HG02973 (cell line): Measurements from ENCODE around the gene POLH.
A peak's percentile ranks its signal among the peaks of the same experiment; 100 is the strongest.

Source experiments
- ATAC-seq: cut with Tn5 transposase; IDR thresholded peaks from one replicate; pipeline ENCODE4 v1.9.1; 2021; ENCODE audit warnings: moderate library complexity; ENCODE audit not compliant: unreplicated experiment

The POLH gene

DNA sequence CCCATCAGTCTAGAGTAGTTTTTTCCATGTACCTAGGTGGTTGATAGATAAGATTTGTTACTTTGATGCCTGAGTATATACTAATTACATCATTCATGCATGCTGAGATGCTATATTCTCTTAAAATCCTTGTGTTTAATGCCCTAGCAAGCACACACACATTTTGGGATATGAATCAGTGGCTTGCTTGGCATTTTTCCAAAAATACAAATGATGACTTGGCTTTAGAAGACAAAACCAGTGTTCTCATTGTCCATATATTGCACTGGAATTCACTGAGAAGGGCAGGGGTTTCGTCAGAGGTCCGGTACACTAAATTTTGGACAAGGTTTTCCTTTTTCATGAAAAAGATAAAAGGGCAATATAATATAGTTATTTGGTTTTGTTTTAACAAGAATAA is 28.2 kb downstream of the POLH start:
- no peak for ATAC-seq

DNA sequence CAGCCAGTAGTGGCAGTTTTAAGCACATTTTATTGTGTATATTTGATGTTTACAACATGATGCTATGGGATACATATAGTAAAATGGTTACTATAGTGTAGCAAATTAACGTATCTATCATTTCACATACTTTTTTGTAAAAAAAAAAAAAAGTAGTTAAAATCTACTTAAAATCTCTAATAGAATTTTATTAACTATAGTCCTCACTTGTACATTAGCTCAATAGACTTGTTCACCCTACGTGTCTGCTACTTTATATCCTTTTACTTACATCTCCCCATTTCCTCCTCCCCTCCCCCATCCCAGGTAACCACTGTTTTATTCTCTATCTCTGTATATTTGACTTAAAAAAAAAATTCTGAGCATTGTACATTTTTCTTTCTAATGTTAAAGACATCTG is 30.0 kb downstream of the POLH start:
- ATAC-seq = no peak

DNA sequence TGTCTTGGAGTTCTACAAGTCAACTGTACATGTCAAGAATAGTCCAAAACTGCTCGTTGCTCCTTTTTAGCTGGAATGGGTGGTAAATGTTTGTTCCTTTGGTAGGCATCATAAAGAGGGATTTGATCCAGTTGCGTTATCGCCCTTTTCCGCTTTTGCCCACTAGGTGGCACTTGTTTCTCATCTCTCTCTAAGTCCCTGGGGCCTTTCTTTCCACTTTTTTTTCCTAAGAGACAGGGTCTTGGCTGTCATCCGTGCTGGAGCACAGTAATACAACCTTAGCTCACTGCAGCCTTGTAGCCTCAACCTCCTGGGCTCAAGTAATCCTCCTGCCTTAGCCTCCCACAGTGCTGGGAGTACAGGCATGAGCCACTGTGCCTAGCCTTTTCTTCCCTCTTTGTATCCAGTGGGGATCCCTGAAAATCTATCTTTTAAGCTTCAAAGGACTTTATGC is 32.4 kb downstream of the POLH start:
- ATAC-seq = no peak

DNA sequence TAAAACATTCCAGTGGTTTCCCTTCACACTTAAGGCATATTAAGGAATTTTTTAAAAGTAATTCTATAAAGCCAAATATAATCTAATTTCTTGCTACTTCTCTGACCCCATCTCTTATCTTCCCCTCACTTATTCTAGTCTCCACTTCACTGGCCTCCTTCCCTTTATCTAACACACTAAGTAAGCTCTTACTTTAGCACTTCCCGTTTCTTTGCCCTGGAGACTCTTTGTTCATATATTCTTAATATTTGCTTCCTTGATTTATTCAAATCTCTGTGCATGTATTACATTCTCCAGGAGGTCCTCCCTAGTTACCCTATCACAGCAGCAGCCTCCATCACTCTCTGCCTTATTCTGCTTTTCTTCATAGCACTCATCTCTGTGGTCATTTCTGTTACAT is 32.8 kb downstream of the POLH start:
- ATAC-seq = no peak

DNA sequence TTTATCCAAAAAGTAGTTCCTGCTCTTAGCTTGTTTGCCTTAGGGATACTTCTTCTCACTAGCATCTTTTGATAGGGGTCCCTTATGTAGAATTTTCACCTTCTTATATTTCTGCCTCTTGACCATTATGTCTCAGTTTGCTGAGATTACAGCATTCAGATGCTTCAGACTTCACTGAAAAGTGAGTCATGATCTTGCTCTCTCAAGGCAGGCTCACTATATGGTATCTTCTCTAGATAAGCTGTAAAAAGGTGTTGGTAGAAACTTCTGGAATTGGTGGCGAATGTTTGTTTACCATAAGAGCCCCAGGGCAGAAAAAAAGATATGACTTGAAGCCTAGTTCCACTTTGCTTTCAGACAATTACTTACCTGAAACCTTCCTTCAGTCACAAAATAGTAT is 33.4 kb downstream of the POLH start:
- no peak for ATAC-seq

DNA sequence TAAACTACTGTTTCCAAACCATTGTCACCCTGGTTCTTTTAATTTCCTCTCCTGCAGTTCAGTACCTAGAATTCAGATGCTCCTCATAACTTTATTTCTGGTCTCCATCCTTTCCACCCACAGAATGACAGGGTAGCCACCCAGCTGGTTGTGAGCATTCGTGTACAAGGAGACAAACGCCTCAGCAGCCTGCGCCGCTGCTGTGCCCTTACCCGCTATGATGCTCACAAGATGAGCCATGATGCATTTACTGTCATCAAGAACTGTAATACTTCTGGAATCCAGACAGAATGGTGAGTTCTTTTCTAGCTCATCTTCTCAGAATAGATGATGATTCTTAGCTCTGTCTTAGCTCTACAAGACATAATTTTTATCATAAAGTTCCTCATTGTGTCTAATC is 34.4 kb downstream of the POLH start:
- ATAC-seq = no peak

DNA sequence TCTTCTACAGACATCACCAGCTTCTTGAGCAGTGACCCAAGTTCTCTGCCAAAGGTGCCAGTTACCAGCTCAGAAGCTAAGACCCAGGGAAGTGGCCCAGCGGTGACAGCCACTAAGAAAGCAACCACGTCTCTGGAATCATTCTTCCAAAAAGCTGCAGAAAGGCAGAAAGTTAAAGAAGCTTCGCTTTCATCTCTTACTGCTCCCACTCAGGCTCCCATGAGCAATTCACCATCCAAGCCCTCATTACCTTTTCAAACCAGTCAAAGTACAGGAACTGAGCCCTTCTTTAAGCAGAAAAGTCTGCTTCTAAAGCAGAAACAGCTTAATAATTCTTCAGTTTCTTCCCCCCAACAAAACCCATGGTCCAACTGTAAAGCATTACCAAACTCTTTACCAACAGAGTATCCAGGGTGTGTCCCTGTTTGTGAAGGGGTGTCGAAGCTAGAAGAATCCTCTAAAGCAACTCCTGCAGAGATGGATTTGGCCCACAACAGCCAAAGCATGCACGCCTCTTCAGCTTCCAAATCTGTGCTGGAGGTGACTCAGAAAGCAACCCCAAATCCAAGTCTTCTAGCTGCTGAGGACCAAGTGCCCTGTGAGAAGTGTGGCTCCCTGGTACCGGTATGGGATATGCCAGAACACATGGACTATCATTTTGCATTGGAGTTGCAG is 37.9 kb downstream of the POLH start:
- ATAC-seq = no peak

DNA sequence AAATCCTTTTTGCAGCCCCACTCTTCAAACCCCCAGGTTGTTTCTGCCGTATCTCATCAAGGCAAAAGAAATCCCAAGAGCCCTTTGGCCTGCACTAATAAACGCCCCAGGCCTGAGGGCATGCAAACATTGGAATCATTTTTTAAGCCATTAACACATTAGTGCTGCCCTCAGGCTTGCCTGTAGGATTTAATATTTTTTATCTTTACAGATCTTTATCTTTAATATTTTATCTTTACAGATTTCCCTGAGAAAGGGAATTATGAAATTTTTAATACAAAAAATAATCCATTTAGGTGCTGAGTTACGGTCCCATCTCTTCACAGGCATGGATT is 38.4 kb downstream of the POLH start:
- no peak for ATAC-seq

DNA sequence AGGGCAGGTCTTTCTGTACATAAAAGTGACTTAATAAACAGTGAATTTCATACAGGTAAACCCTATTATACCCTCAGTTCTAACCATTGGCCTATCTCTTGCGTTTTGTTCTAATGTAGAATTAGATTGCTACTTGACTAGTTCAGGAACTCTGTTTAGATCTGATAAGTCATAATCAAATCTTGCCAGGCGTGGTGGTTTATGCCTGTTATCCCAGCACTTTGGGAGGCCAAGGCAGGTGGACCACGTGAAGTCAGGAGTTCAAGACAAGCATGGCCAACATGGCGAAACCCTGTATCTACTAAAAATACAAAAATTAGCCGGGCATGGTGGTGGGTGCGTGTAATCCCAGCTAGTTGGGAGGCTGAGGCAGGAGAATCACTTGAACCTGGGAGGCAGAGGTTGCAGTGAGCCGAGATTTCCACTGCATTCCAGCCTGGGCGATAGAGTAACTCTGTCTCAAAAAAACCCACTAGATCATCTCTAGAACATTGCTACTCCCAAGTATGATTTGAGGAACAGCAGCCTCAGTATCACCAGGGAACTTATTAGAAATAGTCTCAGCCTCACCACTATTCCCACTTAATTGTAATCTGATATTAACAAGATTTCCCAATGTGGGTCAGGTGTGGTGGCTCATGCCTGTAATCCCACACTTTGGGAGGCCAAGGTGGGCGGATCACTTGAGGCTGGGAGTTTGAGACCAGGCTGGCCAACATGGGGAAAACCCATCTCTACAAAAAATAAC is 40.9 kb downstream of the POLH start:
- no peak for ATAC-seq

DNA sequence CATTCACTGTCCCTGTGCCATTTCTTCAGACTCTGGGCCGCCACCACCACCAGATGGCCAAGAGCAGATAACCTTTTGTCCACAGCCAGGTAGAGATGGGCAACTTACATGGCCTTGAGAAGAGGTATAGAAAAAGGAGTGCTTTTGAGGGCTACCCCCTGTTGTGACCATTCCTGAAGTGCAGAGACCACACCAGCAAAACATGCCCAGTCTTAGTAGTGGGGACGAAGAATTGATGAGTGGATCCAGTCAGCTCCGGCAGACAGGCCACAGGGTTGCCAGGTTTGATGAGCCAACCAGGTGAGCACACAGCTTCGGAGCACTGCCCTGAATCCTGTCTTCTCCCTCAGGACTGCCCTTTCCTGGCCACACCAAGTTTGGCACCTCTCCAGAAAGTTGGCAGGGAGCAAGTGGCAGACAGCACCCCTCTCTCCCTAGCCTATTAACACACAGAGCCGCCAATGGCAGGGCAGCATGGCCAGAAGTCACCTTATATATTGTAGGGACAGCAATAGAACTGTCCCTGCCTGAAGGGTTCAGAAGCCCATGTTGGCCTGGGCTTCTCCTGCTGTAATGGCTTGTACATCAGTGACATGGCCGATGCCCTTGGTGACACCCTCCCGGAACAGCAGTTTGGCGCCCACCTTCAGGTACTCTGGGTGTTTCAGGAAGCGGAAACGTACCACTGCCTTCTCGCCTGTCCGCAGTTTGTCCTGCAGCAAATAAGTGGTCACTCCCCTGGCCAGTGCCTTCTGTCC is 45.3 kb downstream of the POLH start:
- ATAC-seq = no peak

DNA sequence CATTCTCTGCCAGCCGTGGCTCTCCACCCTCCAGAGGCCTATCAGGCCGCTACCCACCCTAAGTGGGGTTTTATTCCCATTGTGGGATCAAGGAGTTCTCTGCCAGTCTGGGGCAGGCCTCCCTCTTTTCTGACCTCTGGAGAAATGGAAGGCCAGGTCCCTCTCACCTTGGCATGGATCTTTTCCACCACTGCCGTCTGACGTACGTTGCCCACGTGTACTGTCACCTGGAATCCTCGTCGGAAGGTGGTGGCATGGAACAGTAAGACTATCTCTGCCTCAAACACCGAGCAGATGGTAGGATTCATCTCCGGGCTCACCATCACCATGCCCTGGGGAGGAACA is 45.8 kb downstream of the POLH start:
- ATAC-seq = no peak

DNA sequence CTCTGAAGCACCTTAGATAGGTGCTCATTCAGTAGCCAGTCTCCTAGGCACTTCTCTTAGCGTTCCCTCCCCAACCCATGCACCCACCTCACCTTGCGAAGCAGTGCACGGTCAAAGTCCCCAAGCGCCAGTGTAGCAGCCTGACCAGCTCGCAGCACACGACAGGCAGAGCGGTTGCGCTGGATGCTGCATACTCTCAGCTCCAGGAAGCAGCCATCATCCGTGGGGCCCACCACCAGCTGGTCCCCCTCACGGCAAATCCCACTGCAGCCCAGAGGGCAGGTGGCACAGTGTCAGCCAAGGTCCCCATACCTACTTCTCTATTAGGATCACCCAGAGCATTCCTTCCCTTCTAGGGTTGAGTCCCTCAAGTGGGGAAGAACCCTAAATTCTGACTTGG is 46.6 kb downstream of the POLH start:
- no peak for ATAC-seq

DNA sequence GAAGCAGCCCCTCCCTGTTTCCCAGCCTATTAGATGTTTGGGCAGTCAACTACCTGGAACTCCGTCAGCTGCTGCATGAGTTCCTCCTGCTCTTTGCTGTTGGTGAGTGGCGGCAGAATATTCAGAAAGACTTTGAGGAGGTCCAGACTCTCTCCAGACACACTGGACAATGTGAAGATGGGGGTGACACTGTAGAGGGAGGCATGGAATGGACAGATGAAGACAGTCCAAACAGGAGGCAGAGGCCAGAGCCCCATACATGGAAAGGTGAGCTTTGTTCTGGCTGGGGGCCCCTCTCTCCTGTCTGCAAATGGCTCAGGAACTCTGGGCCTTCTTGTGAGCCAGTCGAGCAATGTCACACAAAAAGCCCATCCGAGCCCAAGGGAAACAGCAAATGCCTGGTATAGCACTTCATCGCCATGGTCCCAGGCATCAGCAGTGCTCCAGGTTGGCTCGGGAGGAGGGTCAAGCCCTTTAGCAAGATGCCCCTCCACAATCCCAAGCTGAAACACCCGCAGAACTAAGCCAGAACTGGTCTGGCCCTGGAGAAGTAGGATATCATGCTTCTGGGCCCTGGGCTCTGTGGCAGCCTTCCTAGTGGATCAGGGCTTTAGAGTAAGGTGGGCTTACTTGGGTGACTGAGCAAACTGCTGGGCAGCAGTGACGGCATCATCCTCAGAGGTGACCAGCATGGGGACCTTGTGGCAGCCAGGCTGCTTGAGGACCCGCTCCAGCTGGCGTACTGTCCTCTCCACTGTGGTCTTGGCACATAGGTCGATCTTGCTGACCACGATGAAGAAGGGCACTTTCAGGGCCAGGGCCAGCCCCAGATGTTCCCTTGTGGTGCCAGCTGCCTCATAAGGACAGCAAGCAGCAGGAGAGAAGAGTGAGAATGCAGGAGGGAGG is 48.1 kb downstream of the POLH start:
- no peak for ATAC-seq

DNA sequence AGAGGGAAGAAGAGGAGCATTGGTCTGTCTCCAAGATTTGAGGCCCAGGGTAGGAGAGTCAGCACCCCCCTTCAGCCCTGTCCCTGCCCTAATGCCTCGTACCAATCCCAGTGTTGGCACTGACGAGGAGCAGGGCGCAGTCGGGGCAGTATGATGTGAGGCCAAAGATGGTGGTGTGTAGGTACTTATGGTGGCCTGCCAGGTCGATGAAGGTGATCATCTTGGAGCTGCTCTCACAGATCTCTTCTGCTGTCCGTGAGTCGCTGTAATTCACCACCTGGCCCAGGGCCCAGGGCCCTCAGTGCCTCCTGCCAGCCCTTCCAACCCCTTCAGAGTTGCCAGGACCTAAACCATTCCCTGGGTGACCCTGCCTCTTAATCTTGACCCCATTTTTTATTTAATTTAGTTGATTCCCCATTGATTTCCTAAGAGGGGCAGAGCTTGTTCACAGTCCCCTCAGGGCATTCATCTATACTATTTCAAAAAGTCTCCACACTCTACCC is 48.9 kb downstream of the POLH start:
- ATAC-seq = no peak

DNA sequence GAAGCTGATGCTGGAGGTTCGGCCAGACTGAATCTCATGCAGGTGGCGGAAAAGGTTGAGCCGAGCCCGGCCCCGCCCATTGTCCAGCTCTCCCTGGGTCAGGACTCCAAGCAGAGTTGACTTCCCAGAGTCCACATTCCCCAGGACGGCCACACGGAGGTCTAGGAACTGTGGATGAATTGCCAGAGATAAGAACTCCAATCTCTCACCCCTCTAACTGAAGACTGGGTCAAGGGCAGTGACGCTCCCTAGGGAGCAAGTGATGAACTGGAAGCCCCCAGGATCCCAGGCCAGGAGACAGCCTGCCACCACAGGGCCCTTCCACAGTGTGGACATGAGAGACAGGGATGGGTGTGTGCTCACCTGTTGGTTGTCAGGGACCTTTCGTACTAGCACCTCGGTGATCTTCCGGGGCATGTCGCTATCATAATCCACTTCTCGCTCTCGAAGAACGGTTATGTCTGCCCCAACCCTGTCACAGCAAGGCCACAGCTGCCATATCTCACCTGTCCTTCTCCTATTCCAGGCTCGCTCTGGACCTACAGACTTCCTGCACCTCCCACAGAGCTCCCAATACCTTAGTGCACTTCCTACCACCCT is 49.5 kb downstream of the POLH start:
- no peak for ATAC-seq

DNA sequence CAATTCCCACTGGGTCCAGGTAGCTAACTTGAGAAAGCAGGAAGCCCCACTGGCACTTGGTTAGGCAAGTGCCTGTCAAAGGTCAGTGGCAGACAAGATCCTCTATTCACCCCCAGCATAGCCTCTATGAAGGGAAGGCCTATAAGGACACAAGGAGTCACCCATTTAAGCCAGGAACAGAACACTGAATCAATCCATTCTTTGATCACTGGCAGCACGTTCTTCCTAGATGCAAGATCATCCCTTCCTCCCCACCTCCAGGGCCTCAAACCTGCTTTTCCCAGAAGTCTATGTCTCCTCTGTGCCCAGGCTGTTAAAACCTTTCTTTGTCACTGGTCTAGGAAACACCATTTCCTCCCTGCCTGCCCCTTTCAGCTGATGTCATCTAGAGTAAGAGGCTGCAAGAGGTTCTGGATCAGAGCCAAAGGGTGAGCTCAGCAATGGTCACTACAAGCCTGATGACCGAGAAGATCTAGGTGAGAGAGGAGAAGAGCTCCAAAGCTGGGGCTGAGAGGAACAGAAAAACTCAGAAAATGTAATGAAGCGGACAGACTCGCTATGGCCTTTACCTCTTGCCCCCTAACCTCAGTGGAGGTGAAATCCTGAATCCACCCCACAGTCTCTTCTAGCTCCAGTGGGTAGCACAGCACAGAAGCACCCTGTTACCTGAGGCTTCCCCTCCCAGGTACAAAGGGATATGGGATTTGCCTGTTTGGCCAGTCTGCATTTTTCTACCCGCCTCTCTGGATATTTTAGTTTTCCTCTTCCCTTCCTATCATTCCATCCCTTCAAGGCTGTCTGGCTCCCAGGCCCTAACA is 51.2 kb downstream of the POLH start:
- ATAC-seq = no peak

DNA sequence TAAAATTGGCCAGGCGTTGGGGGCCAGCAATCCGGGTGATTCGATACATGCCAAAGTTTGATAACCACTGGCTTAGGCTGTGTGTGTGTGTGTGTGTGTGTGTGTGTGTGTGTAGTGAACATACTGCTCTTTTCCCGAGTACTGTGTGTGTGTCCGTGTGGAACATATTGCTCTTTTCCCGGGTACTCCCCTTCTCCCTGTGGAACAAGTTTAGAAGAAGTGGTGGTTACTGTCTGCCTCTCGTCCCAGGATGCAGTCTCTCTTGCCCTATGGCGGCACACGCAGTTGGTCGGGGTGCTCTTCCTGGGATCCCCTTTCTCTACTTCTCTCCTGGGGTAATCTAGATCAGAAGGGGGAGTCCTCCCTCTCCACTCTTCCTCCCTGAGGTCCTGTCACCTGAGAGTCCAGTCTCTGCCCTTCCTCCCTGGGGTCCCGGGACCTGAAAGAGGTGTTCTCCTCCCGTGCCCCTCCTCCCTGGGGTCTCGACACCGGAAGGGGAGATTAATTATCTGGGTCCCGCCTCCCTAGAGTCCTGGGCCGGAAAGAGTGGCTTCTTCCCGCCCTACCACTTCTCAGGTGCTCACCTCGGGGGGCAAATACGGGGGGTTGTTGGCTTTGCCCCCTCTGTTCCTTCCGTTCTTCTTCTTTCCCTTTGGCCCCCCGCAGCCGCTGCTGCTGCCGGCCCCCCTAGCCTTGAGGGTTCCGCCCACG is 52.6 kb downstream of the POLH start:
- no peak for ATAC-seq

DNA sequence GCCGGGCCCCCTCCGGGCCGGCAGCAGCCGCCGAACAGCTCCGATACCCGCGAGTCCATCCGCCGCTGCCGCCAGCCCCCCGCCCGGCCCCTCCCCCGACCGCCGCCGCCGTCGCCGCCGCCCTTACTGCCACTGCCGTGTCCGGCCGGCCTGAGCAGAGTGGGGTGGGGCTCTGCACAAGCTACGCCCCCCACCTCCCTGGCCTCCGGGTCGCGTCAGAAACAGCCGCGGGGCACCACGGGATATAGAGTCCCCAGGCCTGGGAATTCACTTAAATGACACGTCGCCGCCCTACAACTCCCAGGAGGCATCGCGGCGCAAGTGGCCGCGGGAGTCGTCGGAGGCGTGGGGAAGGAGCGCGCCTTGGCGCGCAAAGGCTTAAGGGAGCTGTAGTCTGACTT is 53.1 kb downstream of the POLH start, which contains the start of gene GTPBP2:
Gene GTPBP2, minus strand, starts transcription at position 161 of the 401 bp plus-strand sequence. Its CDS starts 102 bp downstream, at position 59.
- peak; percentile 75 for ATAC-seq
